ENCODE results near the gene AP3M1. TPM values are rescaled to one million over a fixed set of nuclear protein-coding genes. Genes with fewer than 3 reads are reported as not detected.

AP3M1 gene
- polyA plus RNA-seq, 3 donors, result 17.5 to 32.0 (median 23.2) TPM

- H3K79me2 ChIP-seq (ENCODE audit: insufficient read depth, low read length), result peaks cover 18% of the 10 kb centered on the region
- WGBS (ENCODE audit: insufficient coverage), result no CpG with 5 or more reads among the region's 4 CpGs
- H3K9ac ChIP-seq (ENCODE audit: insufficient read depth, low read length, poor library complexity, severe bottlenecking), result no peak overlapping the region
- no peaks in the 10 kb centered on the region for H3K27me3 Mint-ChIP-seq (ENCODE audit: low read depth in 3 of 3)
- no peak overlapping the region for H3K4me3 Mint-ChIP-seq
- H3K4me2 ChIP-seq (replicated peaks; ENCODE audit: extremely low read depth, low read length, poor library complexity, severe bottlenecking), result no peak overlapping the region
- no peak for DNase-seq
- H3K9me3 ChIP-seq (replicated peaks in 1 of 2; ENCODE audit: control insufficient read depth in 1 of 2, insufficient read depth in 1 of 2, low read length in 2 of 2), result no peaks in the 10 kb centered on the region
- peaks cover 57 to 75% of the 10 kb centered on the region in 2 donors for H3K36me3 Mint-ChIP-seq
- intact Hi-C loops (cut with micrococcal nuclease), result loop anchor here in 1 of 2 donors (10.0 kb wide), 1 partner anchor 113 kb away; no protein-coding TSS in a partner anchor
- H3K27ac Mint-ChIP-seq, result no peak overlapping the region
- peaks cover 17% of the 10 kb centered on the region for H3K4me1 Mint-ChIP-seq
- peaks cover 75% of the 10 kb centered on the region for H4K20me1 ChIP-seq (ENCODE audit: insufficient read depth, low read length)
- no peaks in the 10 kb centered on the region for H3K4me1 ChIP-seq (ENCODE audit: control insufficient read depth in 1 of 2, insufficient read depth in 2 of 2, low read length in 2 of 2)
- no peak overlapping the region for H2AFZ ChIP-seq (ENCODE audit: insufficient read depth, low read depth, low read length, poor library complexity, severe bottlenecking)
- no peaks in the 10 kb centered on the region for H3K9me3 Mint-ChIP-seq
- peaks cover 50 to 79% of the 10 kb centered on the region in 2 donors for H3K36me3 ChIP-seq (replicated peaks in 1 of 2; ENCODE audit: control insufficient read depth in 1 of 2, insufficient read depth in 2 of 2, low read length in 2 of 2)
- no peak overlapping the region for H3K4me3 ChIP-seq (replicated peaks in 1 of 3; ENCODE audit: low read depth in 2 of 3, low read length in 3 of 3)
- no peak for TF ChIP-seq CTCF (IDR thresholded peaks at IDR 0.05)
- no peaks in the 10 kb centered on the region for H3K27me3 ChIP-seq (ENCODE audit: control insufficient read depth in 2 of 2, insufficient read depth in 2 of 2, low read length in 2 of 2)
- H3K27ac ChIP-seq (ENCODE audit: low read depth in 1 of 2, low read length in 2 of 2), result no peak overlapping the region
Observed at GRCh38 chr10:74077416-74077815, 73.2 kb downstream of the AP3M1 start.

- H3K79me2 ChIP-seq (ENCODE audit: insufficient read depth, low read length), result peaks cover 18% of the 10 kb centered on the region
- Mint-ChIP-seq H3K9me3 (no peaks in the 10 kb centered on the region), H3K36me3 (peaks cover 55 to 73% of the 10 kb centered on the region in 2 donors), H3K27me3 (ENCODE audit: low read depth in 3 of 3) (no peaks in the 10 kb centered on the region), H3K27ac (no peak overlapping the region), H3K4me1 (peaks cover 17% of the 10 kb centered on the region), H3K4me3 (no peak overlapping the region)
- no peak overlapping the region for H3K4me2 ChIP-seq (replicated peaks; ENCODE audit: extremely low read depth, low read length, poor library complexity, severe bottlenecking)
- no peak overlapping the region for H2AFZ ChIP-seq (ENCODE audit: insufficient read depth, low read depth, low read length, poor library complexity, severe bottlenecking)
- H3K27me3 ChIP-seq (ENCODE audit: control insufficient read depth in 2 of 2, insufficient read depth in 2 of 2, low read length in 2 of 2), result no peaks in the 10 kb centered on the region
- H3K9ac ChIP-seq (ENCODE audit: insufficient read depth, low read length, poor library complexity, severe bottlenecking), result no peak overlapping the region
- intact Hi-C loops (cut with micrococcal nuclease), result loop anchor here in 1 of 2 donors (10.0 kb wide), 1 partner anchor 112 kb away; no protein-coding TSS in a partner anchor
- no peaks in the 10 kb centered on the region for H3K4me1 ChIP-seq (ENCODE audit: control insufficient read depth in 1 of 2, insufficient read depth in 2 of 2, low read length in 2 of 2)
- DNase-seq, result no peak
- H3K9me3 ChIP-seq (replicated peaks in 1 of 2; ENCODE audit: control insufficient read depth in 1 of 2, insufficient read depth in 1 of 2, low read length in 2 of 2), result no peaks in the 10 kb centered on the region
- H4K20me1 ChIP-seq (ENCODE audit: insufficient read depth, low read length), result peaks cover 71% of the 10 kb centered on the region
- peak overlapping the region in 1 of 2 donors; percentile 17 for H3K27ac ChIP-seq (ENCODE audit: low read depth in 1 of 2, low read length in 2 of 2)
- no peak for TF ChIP-seq CTCF (IDR thresholded peaks at IDR 0.05)
- H3K36me3 ChIP-seq (replicated peaks in 1 of 2; ENCODE audit: control insufficient read depth in 1 of 2, insufficient read depth in 2 of 2, low read length in 2 of 2), result peaks cover 49 to 79% of the 10 kb centered on the region in 2 donors
- no CpG with 5 or more reads among the region's 2 CpGs for WGBS (ENCODE audit: insufficient coverage)
- H3K4me3 ChIP-seq (replicated peaks in 1 of 3; ENCODE audit: low read depth in 2 of 3, low read length in 3 of 3), result no peak overlapping the region
Observed at GRCh38 chr10:74076961-74077360, 73.7 kb downstream of the AP3M1 start.
